GM18907 (cell line): ENCODE results near the gene PLCL1.
A peak's percentile ranks its signal among the peaks of the same experiment; 100 is the strongest.

Experiments
- ATAC-seq: cut with Tn5 transposase; IDR thresholded peaks from one replicate; pipeline ENCODE4 v1.9.1; 2021; ENCODE audit warnings: mild to moderate bottlenecking, moderate library complexity; ENCODE audit not compliant: unreplicated experiment

PLCL1 gene

DNA sequence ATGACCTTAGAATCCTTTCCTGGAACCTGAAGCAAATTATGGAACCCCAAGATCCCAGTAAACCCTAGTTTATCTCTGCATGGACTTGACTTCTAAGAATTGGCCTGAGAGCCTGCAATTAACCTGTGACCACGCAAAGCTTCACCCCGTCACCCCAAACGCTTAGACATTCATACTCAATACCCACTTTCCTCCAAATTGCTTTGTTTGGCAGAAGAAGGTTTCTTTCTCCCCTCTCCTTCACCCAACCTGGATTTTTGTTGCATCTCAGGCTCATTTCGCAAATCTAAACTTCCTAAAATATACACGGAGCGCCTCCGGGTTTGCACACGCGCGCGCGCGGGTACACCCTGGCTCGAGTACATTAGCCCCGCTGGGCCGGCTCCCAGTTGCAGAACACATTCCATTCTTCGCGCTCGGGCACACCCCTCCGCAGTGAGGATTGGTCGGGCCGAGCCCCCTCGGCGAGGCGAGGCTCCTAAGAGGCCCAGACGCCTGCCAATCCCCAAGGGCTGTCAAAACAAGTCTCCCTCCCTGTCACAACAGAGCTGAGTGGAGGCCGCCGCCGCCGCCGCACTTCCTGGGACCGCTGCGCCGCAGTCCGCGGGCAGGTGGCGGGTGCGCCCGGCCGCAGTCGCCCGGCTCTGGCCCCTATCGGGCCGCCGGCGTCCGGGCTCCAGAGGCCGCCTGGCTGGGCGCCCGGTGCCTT, at the start of gene PLCL1:
PLCL1 (plus strand) TSS at position 545 of the 709 bp plus-strand sequence.
- ATAC-seq = peak; percentile 100

DNA sequence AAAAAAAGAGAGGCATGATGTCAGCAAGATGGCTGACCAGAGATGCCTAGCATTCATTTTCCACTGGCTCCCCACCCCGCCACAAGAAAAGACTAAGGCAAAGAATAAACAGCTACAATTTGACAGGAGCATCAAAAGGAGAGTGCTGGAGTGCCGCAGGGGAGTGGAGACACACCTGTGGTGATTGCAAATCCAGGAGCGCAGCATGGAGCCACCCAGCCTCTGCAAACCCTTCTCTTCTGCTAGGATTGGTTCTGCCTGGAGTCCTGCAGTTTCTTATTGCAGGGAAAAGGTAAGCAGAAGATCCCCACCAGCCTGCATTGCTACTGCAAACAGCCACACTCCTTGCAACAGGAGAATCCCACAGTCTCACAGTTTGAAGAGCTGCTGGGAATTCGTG, 45.4 kb upstream of the PLCL1 start:
- no peak for ATAC-seq

DNA sequence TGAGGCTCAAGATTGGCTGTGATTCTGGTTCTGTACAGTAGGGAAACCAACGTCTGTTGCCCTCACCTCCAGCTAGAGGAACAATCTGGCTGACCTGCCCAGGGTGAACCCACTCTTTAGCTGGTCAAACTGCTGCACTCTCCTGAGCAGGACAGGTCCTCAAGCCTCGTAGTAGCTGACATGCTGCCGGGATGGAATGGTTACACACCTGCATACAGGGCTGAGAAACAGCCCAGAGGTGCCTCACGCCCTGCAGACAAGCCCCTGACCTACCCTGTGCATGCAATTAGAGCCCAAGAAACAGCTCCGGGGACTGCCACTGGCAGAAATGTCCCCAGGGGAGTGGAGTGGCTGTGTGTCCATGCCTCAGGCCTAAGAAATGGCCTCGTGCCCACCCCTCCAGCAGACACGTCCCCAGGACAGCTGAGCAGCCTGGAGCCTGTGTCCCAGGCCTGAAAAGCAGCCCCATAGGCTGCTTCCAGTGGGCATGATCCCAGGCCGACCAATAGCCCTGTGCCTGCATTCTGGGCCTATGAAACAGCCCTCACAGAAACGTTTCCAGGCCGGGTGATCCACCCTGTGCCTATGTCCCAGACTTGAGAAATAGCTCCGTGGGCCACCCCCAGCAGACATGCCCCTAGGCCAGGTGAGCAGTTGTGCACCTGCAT, 44.6 kb upstream of the PLCL1 start:
- no peak for ATAC-seq

DNA sequence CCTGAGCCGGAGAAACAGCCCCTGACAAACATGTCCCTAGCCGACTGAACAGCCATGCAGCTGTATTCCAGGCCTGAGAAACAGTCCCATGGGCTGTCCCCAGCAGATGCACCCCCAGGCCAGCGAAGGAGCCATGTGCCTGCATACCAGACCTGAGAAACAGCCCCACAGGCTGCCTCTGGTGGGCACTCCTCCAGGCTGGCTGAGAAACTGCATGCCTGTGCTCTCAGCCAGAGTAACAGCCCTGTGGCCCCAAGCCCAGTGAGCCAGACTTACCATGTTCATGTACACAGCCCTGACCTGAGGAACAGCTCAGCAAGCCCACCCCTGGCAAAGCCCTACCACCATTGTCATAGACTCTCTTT, 44.1 kb upstream of the PLCL1 start:
- ATAC-seq = no peak

DNA sequence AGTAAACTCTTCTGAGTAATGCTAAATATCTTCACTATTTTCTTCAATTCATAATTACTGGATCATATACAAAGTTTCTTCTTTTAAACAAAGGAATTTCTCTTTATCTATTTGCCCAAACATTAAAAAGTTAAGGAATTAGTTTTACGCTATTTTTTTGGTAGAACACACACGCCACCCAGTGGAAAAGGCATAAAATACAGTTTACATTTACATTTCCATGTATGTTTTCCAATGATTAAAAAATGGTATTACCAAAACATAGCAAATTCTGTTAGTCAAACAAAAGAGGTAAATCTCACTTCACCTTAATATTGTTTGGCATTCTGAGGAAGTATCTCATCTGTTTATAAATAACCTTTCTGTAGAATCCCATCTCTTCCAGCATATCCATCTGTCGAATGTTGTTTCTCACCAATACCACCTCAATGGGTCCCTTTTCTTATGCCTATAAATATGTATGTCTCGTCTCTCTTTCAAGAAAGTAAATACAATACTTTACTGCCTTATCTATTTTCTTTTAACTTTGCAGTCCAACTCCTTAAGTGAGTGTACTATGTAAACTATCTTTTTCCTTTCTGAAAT, 26.5 kb upstream of the PLCL1 start:
- no peak for ATAC-seq

DNA sequence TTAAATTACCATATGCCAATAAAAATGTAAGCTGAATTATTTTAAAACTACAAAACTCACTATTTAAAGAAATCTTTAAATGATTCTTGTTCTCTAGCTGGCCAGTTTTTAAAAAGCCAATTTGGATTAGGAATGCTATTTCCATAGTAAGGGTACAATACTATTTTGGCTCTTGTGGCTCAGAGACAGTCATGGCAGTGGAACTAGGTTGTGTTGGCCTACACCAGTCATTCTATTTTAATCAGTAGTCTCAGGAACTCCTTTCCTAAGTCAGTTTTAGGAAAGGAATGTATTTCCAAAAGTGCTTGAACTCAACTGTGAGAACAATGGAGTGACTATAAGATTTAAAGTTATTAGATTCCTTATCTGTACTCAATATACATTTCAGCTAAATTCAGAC, 25.1 kb upstream of the PLCL1 start:
- ATAC-seq = no peak

DNA sequence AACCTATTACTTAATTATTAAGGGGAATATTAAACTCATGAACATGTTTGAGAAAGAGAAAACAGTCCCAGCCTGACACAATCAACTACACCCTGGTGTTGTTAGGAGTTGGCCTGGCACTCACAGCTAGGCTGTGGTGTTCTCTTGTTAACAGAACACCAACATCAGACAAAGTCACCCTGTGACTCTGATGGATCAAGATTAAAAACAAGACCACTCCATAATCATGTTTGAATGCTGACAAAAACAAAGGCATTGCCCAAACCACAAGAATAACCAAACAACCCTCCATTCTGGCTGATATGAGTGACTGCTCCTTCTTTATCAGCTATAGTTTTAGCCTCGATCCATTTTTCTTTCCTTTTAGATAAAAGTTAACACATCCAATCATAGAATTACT, 22.3 kb upstream of the PLCL1 start:
- no peak for ATAC-seq

DNA sequence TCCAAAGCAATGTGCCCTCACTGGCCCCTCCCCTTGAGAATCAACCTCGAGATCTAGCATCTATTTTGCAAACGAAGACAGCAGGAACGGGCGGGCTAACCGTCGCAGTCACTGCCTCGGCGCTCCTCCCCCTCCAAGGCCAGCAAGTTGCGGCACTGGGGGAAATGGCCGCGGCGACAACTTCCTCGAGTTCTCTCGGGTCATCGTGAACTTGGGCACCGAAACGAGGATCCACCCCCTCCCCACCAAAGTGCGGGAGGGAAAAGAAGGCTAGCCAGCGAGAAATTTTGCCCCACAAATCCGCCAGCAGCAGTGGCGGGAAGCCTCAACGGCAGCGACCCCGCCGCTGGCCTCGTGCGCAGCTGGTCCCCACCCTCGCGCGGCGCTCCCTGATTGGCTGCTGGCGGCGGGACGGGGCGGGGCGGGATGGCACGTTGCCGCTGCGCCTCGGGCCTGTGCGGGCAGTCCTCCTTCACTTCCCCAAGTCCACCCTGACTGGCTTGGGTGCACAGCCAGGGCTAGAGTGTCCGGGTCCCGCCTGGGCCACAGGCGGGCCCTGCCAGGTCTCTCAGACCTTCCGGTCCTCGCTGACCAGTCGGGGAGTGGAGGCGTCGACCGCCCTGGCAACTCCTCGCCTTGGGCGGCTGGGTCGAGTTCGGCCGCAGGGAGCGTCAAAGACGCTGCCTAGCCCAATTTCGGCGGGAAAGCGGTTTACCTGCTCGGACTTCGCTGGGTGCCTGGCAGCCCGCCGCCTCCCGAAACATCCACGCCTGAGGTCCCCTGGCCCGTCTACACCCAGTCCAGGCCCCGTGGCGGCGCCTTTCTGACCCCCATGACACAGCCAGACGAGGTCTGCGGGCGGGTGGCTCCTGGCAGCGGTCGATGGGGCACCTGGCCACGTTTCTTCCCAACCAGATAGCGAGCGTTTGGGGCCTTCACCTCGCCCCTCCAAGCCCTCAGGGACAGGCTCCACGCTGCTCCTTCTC, 19.1 kb upstream of the PLCL1 start, which contains the start of gene BOLL:
BOLL (minus strand) TSS at position 364 of the 986 bp plus-strand sequence. CDS start 3,469 bp downstream, outside the sequence.
- ATAC-seq = no peak

DNA sequence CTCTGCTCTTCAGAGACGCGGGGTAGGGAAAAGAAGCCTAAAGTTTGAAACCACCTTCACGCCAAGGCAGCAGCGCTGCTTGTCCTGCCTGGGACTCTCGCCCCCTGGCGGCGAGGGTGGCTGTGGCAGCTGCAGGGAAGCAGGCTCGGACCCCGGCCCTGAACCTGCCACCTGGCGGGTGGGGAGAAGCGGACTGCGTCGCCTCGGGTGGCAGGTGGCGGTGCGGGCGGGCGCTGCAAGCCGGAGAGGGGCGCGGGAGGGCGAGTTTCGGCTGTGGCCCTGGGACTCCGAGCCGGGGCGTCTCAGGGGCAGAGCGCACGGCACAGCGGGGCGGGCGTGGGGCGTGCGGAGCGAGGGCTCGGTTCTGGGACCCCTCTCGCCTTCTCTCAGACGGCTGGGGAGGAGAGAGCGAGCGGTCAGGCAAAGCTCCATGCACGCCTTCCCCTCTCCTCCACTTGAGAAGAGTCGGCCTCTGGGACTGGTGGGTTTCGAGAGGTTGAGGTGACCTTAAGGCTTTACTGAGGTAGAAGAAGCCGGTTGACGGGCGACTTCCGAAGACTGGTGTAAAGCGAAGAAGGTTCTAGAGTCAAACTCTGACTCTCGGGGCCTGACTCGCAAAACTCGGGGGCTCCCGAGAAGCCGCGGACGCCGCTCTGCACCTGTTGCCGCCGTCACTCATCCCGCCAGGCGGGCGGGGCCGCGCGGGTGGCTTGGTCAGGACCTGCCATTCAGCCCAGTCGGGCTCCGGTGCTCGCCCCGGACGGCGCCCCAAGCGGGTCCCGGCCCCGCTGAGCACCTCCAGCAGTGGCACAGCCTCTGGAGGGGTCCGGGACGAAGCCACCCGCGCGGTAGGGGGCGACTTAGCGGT, 18.1 kb upstream of the PLCL1 start:
- ATAC-seq = peak; percentile 67

DNA sequence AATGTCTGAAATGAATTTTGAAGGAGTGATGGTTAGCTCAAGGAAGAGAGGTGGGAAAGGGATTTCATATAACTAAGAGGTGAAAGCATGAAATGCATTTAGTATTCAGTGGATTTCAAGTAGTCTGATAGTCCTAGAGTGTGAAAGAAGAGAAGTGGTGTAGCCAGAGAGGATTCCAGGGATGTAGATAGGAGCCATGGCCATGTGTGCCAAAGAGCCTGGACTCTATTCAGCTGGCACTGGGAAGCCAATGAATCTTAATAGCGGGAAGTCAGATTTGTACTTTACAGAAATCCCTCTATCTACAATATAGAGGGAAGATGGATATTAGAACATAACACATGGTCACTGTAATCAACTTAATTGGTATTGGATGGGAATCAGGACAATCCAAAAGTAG, 10.9 kb upstream of the PLCL1 start:
- no peak for ATAC-seq

DNA sequence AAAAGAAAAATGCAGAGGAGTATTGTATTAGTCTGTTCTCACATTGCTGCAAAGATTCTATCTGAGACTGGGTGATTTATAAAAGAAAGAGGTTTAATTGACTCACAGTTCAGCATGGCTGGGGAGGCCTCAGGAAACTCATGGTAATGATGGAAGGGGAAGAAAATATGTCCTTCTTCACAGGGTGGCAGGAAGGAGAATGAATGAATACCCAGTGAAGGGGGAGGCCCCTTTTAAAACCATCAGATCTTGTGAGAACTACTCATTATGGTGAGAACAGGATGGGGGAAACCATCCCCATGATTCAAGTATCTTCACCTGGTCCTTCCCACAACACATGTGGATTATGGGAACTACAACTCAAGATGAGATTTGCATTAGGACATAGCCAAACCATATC, 9.1 kb upstream of the PLCL1 start:
- no peak for ATAC-seq

DNA sequence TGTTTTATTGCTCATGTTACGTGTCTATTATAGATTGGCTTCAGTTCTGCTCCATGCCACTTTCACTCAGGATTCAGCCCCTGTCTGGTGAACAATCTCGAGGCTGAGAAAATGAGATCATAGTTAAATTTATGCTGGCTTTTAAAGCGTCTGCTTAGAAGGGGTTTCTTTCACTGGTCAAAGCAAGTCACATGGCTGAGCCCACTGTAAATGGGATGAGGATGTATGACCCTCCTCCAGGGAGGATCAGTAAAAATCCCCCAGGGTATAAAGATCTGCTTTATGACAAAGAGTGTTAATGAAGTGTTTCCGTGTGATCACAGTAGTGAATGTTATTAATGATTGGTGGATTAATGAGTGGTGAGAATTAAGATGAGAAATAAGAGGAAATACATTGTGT, 6.2 kb upstream of the PLCL1 start:
- no peak for ATAC-seq

DNA sequence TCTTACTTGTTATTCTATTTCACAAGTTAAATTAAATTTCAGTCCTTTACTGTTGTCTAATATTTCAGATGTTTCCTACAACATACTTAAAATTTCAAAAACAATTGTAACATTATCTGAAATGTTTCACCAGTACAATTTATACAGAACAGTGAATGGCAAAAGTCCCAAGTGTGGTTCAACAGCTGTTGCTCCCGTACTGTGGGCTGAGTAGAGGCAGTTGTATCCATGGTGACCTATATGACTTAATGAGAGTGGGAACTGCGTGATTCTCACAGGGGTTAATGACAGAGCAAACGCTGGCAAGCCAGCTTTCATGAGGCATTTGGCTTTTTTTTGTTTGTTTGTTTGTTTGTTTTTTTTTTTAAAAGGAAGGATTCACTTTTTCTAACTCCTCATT, 5.3 kb upstream of the PLCL1 start:
- ATAC-seq = no peak

DNA sequence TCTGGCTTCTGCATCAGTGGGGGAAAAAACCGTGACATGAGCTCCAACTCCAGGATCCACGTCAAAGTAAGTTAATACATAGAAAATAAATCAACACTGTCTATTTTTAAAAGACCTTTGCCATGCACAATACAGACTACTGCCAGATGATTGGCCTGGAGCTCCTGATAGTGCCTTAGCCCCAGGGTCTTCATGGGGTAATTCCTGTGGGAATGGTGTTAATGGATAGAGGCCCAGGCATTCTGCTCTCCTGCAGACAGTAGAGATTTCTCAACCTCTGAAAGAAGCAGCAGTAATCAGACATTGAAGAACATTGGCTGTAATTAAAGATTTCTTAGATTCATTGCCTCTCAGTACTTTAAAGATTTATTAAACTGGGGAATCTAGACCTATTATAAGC, 4.3 kb upstream of the PLCL1 start:
- no peak for ATAC-seq

DNA sequence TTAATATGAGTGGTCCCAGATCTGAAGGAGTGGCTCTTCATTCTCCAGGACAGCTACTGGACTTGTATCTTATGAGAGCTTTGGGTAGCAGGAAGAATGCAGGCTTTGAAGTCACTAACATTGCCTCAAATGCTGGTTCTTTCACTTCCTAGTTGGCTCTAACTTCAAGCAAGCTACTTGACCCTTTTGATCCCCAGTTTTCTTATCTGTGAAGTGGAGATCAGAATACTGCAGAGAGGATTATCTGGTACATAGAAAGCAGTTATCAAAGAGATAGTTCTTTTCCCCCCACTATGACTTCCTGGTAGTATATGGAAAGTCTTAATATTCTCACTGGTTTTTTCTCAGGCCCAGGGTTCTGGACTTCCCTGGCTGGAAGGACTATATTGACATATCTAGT, 3.4 kb upstream of the PLCL1 start:
- ATAC-seq = no peak

DNA sequence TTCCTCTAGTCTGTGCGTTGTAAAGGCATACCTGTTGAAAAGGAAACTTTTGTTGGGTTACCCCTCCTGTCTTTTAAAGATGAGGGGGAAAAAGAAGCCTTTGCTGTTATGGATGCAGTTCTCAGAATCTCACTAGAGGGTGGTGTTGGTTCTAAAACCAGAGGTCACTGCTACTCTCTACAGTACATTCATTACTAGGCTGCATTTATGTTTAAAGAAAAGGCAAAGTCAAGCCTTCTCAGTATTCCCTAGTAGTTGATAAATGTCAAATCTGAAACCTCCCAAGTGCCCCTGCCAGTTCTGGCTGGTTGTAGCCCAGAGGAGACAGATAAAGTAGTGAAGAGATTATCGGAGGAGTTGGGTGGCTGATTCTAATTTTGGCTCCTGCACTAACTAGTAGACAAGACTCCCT, 1.4 kb upstream of the PLCL1 start:
- ATAC-seq = peak; percentile 41

DNA sequence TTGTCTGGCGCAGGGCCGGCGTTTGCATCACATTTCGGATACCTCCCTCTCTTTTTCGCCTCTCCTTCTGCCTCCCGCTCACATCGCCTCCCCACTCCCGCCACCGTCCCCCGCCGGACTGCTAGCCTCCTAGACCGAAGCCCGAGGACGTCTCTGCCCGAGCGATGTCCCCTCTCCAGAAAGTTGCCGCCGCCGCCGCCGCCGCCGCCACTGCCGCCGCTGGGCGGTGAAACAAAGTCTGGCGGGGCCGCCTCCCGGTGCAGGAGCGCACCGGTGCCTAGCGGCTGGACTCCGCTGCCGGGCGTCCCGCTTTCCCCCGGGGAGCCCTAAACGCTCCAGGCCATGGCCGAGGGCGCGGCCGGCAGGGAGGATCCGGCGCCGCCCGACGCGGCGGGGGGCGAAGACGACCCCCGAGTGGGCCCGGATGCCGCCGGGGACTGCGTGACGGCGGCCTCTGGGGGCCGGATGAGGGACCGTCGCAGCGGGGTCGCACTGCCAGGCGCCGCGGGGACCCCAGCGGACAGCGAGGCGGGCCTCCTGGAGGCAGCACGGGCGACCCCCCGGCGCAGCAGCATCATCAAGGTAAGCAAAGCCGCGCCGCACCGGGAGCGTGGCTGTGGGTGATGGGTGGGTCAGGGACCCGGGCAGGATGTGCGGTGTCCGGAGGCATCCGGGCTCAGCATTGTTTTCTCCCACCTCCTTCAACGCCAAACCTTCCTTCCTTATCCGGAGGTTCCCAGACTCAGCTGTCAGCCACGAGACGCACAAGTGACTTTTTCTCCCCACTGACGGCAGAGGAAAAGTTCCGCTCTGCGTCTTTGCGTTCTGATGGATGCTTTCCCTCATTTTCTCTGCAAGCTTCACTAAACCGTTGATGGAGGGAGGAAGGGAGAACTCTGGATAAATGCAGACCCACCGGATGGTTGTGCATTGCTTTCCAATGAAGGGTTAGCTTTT, 643 bp downstream of the PLCL1 start:
- peak; percentile 36 for ATAC-seq

DNA sequence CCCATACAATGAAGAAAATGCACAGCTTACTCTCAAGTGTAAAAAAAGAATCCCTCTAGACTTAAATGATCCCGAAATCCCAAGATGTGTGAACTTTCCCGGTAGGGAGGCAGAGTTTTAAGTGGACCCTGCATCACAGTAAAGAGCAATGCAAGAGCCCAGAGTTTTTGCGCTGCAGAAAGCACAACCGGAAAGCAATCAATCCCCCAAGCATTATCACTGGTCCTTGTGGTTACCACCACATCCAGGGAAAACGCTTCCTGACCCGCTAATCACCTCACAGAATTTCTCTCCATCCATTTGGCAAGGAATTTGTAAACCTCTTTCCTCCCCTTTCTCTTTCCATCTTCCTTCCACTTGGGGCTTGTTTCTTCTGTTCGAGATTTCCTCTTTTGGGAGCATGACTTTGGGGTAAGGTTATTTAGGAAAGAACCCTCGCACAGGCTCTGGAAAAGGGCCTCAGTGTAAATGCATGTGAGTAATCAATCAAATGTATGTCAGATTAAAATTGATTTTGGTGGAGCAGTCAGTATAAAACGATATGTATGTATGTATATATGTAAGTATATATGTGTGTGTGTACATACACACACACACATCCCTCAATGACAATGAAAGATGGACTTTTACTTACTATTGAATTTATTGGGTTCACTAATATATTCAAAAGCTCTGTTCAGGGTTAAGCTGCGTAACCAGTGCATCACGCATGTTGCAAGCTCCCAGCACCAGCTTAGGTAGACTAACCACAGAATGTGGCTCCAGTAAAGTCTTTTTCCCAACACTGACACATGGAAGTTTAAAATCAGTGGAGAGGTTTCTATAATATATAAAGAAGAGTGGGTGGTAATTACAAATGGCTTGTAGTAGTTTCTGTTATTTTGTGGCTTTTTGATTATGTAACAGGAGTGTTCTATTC, 1.6 kb downstream of the PLCL1 start:
- ATAC-seq = no peak
